Measurements from ENCODE around the gene SMAD5.

The SMAD5 gene

DNA sequence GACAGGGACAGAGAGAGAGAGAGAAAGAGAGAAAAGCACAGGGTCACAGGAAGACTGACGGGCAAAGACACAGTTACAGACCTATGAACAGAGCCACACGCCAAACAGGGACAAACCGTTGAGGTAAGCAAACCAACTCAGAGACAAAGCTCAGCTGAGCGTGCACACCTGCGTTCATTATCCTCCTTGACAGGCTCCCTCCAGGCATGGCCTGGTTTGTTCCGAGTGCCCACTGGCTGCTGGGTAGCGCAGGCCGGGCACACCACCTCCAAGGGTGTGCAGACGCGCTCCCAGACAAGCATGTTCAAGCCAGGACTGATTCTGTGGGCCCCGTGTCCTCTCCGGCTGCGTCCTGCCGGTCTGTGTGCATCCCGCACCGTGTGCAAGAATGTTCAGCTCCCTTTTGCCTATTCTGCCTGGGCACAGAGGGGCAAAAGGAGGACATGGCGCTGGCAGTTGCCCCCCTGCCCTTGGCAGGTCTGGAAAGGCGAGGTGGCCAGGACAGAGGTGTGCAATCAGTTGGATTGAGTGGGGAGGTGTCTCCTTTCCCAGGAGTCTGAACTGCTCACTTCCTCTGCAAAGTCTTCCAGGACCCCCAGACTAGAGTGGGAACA is 60.8 kb downstream of the SMAD5 start:
- peaks cover 40% of the 10 kb centered on the region for H3K27me3 ChIP-seq (ENCODE audit: insufficient read depth, poor library complexity, severe bottlenecking)
- ATAC-seq (ENCODE audit: low read depth), result peak; percentile 22

DNA sequence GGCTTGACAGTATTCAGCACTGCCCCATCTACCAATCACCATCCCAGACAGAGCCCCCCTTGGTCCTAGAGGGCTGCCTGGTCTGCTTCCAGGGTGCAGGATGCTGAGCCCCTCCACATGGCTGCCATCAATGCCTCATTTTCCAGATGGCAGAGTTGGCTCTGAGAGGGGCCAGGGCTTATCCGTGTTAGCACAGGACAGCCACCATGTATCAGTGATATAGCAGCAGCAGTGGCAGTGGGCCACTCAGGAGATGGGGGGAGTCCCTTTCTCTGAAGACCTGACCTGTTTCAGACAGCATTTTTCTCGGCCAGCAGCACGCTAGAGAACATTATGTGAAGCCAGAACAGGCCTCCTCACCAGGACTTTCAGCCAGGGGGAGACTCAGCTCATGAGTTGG is 61.9 kb downstream of the SMAD5 start:
- Histone ChIP-seq H3K36me3 (ENCODE audit: low read depth) (no peaks in the 10 kb centered on the region), H3K9me3 (ENCODE audit: severe bottlenecking) (no peaks in the 10 kb centered on the region), H3K27ac (ENCODE audit: poor library complexity, severe bottlenecking) (no peak overlapping the region), H3K4me1 (ENCODE audit: insufficient read depth, poor library complexity, severe bottlenecking) (no peaks in the 10 kb centered on the region), H3K27me3 (ENCODE audit: insufficient read depth, poor library complexity, severe bottlenecking) (peaks cover 40% of the 10 kb centered on the region), H3K4me3 (ENCODE audit: severe bottlenecking) (no peak overlapping the region)
- TF ChIP-seq, protein P1, sequence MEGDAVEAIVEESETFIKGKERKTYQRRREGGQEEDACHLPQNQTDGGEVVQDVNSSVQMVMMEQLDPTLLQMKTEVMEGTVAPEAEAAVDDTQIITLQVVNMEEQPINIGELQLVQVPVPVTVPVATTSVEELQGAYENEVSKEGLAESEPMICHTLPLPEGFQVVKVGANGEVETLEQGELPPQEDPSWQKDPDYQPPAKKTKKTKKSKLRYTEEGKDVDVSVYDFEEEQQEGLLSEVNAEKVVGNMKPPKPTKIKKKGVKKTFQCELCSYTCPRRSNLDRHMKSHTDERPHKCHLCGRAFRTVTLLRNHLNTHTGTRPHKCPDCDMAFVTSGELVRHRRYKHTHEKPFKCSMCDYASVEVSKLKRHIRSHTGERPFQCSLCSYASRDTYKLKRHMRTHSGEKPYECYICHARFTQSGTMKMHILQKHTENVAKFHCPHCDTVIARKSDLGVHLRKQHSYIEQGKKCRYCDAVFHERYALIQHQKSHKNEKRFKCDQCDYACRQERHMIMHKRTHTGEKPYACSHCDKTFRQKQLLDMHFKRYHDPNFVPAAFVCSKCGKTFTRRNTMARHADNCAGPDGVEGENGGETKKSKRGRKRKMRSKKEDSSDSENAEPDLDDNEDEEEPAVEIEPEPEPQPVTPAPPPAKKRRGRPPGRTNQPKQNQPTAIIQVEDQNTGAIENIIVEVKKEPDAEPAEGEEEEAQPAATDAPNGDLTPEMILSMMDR (IDR thresholded peaks at IDR 0.05; ENCODE audit: poor library complexity, severe bottlenecking), result no peak
- DNase-seq (ENCODE audit: low spot score) (no peak), ATAC-seq (ENCODE audit: low read depth) (no peak)

More for the DNA sequence above, 60.8 kb downstream of the SMAD5 start:
- Histone ChIP-seq H3K9me3 (ENCODE audit: severe bottlenecking) (no peaks in the 10 kb centered on the region), H3K27ac (ENCODE audit: poor library complexity, severe bottlenecking) (no peak overlapping the region), H3K4me1 (ENCODE audit: insufficient read depth, poor library complexity, severe bottlenecking) (no peaks in the 10 kb centered on the region), H3K4me3 (ENCODE audit: severe bottlenecking) (peak overlapping the region; percentile 13), H3K36me3 (ENCODE audit: low read depth) (no peaks in the 10 kb centered on the region)
- no peak for DNase-seq (ENCODE audit: low spot score)
- TF ChIP-seq, protein P1 (IDR thresholded peaks at IDR 0.05; ENCODE audit: poor library complexity, severe bottlenecking), result no peak

DNA sequence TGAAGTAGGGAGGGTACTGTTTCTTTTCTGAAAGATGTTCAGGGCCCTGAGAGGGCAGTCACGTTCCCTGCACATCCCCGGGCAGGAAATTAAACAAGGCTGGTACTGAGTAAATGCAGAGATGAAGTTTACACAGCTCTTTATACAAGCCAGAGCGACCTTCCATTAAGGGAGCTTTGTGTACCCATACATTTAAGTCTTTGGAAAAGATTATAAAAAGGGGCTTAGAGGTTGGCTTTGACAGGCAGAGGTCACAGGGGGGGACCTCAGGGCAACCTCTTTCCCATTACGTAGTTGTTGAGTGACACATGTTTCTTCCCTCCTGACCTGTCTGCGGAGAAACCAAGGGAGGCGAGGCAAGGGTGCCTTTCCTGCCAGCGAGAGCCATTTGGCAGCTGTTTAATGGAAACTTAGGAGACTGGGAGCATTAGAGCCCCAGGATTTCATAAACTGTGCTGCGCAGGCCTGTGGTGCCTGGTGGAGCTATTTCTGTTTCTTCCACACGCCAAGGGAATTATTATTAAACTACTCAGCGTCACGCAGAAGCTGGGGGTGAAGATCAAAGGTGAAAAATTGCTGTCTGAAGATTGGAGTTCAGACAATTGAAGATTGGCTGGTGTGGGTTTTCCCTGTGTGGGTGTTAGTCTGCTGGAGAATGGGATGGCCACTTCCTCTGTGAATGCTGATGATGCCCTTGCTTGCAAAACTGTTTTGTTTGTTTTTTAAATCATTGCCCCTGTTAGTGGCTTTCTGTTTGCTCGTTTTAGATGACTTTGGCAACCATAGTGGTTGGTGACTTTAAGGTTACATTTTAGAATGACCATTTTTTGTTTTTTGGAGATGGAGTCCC is 63.6 kb downstream of the SMAD5 start:
- Histone ChIP-seq H3K9me3 (ENCODE audit: severe bottlenecking) (no peaks in the 10 kb centered on the region), H3K27me3 (ENCODE audit: insufficient read depth, poor library complexity, severe bottlenecking) (peaks cover 35% of the 10 kb centered on the region), H3K4me3 (ENCODE audit: severe bottlenecking) (no peak overlapping the region), H3K36me3 (ENCODE audit: low read depth) (no peaks in the 10 kb centered on the region), H3K27ac (ENCODE audit: poor library complexity, severe bottlenecking) (no peak overlapping the region), H3K4me1 (ENCODE audit: insufficient read depth, poor library complexity, severe bottlenecking) (no peaks in the 10 kb centered on the region)
- DNase-seq (ENCODE audit: low spot score) (no peak), ATAC-seq (ENCODE audit: low read depth) (no peak)
- TF ChIP-seq, protein P1 (IDR thresholded peaks at IDR 0.05; ENCODE audit: poor library complexity, severe bottlenecking), result no peak

DNA sequence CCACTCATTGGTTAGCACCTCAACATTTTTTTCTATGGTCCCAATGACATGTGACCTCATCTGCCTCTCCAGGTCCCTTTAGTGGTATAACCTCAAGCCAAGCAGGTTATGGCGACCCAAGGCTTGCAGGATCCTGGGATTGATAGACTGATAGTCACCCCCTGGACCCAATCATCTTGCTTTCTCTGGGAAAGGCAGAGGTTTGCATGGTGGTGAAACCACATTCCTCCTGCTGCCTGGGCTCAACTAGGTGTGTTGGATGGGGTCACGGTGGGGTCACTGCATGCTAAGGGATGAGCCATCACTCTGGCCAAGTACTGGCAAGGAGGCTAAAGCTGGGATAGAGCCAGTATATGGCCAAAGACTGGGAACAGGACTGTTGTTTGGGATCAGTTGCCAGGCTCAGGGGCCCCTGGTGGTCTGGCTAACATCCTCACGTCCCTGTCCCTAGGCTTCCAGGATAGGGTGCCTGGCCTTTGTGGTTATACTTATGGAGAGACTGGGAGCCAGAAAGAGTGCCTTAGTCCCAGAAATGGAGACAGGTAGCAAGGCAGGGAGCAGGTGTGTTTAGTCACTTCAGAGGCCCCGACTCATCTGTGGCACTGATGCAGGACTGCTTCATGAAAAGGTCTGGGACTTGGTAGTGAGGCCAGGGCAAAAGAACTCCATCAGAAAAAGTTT is 65.0 kb downstream of the SMAD5 start:
- ATAC-seq (ENCODE audit: low read depth) (peak; percentile 4; the same call in 1 of the 3 replicates), DNase-seq (ENCODE audit: low spot score) (no peak)
- H3K4me3 ChIP-seq (ENCODE audit: severe bottlenecking), result no peak overlapping the region
- TF ChIP-seq, protein P1 (IDR thresholded peaks at IDR 0.05; ENCODE audit: poor library complexity, severe bottlenecking), result no peak
- H3K9me3 ChIP-seq (ENCODE audit: severe bottlenecking), result no peaks in the 10 kb centered on the region
- H3K36me3 ChIP-seq (ENCODE audit: low read depth), result no peaks in the 10 kb centered on the region
- H3K27ac ChIP-seq (ENCODE audit: poor library complexity, severe bottlenecking), result no peak overlapping the region
- H3K27me3 ChIP-seq (ENCODE audit: insufficient read depth, poor library complexity, severe bottlenecking), result peaks cover 21% of the 10 kb centered on the region
- no peaks in the 10 kb centered on the region for H3K4me1 ChIP-seq (ENCODE audit: insufficient read depth, poor library complexity, severe bottlenecking)

Data from RWPE2 (cell line).